ENCODE data around the gene BSG.

- TF ChIP-seq, protein P1, sequence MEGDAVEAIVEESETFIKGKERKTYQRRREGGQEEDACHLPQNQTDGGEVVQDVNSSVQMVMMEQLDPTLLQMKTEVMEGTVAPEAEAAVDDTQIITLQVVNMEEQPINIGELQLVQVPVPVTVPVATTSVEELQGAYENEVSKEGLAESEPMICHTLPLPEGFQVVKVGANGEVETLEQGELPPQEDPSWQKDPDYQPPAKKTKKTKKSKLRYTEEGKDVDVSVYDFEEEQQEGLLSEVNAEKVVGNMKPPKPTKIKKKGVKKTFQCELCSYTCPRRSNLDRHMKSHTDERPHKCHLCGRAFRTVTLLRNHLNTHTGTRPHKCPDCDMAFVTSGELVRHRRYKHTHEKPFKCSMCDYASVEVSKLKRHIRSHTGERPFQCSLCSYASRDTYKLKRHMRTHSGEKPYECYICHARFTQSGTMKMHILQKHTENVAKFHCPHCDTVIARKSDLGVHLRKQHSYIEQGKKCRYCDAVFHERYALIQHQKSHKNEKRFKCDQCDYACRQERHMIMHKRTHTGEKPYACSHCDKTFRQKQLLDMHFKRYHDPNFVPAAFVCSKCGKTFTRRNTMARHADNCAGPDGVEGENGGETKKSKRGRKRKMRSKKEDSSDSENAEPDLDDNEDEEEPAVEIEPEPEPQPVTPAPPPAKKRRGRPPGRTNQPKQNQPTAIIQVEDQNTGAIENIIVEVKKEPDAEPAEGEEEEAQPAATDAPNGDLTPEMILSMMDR (IDR thresholded peaks at IDR 0.05; ENCODE audit: low read depth, low read length) = no peak
- TF ChIP-seq EZH2phosphoT487 (IDR thresholded peaks at IDR 0.05; ENCODE audit: low read depth) = no peak
Measured at GRCh38 chr19:583198-583967, 11.0 kb downstream of the BSG start.

Data from OCI-LY3 (cell line).